Measurements from ENCODE around the gene XRCC1.
A peak's percentile ranks its signal among the peaks of the same experiment; 100 is the strongest.
"Not testable (repeated sequence)": the region's sequence is repeated elsewhere in the genome, so short reads cannot be mapped to it uniquely, and the experiment has no call there.

Gene XRCC1

DNA sequence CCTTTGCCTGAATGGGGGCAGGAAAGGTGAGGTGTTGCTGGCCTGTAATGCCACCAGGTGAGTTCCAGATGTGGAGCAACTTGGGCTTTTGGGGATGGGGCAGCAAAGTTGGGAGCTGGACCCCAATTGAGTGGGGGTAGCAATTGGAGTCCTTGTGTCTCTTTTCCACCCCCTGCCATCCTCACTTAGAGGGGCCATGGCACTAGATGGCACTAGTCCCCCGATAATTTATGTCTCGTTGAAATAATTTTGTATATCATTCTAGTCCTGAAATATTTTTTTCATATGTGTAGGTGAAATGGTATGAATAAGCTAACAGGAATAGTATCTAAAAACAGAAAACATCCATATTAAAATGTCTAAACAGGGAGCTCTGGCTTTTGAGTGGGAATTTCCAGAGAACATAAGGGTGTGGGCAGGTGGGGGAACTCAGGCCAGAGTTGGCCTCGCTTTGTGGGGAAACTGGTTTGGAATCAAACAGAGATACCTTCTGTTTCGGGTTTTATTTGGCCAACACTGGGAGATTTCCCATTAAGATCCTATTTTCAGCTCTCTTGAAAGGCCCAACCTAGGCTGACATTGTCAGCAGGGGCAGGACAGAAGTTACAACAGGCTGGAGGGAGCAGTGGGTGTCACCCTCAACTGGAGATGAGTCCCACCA lies 24.4 kb upstream of the XRCC1 start:
- no peak for FAIRE-seq

DNA sequence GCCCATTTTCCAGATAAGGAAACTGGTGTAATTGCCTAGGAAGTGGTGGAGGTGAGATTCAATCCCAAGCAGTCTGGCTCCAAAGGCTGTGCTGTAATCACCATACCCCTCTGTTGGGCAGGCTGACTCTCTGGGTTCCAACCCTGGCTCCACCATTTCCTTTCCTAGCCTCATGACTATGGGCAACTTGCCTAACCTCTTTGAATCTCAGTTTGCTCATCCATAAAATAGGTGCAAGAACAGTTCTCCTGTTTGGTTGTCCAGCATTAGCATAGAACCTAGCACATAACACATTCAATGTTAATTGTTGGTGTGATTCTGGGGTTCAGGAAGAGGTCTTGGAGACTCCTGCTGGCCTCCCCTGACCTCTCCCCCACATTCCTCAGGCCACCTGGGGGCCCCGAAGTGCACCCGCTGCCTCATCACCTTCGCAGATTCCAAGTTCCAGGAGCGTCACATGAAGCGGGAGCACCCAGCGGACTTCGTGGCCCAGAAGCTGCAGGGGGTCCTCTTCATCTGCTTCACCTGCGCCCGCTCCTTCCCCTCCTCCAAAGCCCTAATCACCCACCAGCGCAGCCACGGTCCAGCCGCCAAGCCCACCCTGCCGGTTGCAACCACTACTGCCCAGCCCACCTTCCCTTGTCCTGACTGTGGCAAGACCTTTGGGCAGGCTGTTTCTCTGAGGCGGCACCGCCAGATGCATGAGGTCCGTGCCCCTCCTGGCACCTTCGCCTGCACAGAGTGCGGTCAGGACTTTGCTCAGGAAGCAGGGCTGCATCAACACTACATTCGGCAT lies 23.3 kb upstream of the XRCC1 start:
- no peak for FAIRE-seq

DNA sequence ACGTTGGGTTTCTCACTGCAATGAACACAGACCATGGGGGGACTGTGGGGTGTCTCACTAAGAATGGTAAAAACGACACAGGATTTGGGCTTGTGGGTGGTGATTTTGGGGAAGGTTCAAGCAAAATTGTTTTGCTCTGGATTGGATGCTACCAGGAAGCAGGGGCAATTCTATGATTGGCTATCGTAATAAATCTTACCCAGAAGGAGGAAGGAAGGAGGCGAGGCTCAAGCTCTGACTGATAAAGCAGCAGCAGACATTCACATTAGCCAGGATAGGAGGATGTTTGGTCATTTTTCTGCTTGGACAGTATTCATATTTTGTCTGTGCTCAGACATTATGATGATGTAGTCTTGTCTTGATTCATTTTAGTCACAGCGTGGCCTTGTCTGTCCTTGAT lies 22.5 kb upstream of the XRCC1 start:
- FAIRE-seq = no peak

DNA sequence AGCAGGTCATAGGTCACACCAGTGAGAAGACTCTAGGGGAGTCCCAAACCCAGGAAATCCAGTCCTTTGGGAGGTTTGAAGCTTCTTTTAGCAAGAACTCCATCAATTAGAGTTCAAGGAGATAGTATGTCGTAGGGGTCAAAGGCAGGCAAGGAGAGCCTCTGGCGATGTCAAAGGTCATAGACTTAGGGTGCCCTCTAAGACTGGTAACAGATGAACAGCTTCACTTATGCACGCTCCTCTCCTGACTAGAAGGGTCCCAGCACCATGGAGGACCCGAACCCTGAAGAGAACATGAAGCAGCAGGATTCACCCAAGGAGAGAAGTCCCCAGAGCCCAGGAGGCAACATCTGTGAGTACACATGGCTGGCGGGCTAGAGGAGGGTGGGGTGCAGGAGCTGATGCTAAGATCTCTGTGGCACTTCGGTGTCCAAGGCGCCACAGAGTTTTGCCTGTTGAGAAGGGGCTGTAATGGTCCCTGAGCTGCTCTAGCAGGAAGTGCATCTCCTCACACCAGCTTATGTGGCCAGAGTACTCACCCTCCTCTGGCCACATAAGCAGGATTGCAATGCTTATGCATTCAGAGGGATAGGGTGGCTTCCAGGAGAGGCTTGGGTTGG lies 21.6 kb upstream of the XRCC1 start:
- no peak for FAIRE-seq

DNA sequence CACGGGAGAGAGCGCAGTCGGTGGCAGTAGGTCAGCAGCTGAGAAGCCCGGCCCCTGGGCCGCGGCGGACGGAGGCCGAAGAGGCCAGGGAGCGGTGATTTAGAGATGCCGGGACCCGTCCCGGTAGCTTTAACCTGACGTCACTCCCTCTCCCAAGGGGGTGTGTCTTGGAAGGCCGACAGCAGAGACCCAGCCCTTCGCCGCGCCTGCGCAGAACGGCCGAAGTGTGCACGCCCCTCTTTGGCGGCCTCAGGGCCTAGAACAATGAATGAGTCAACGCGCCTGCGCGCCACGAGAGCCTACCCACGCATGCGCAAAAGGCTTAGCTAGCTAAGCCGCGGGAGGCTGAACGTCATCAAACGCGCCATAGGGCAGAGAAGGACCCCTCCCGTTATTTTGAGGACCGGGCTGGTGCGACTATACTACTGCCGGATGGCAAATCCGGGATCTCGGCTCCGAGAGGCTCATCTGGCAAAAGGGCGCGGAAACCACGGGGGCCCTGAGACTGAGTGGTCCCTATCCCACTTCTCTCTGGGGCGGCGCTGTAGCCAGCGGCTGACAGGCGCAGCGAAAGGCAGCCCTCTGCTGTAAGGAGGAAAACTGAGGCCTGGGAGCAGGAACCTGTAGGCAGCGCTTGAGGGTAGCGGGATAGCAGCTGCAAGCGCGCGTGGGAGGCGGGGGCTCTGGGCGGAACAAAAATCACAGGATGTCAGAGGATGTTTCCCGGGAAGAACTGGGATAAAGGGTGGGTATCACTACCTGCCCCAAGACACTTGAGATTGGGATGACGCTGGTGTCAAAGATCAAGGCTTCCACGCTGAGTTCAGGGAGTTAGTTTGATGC lies 20.9 kb upstream of the XRCC1 start, which contains the start of the genes IRGQ and ZNF576:
IRGQ (minus strand) TSS at position 136 of the 843 bp plus-strand sequence. CDS start 796 bp downstream, outside the sequence.
ZNF576 (plus strand) TSS at position 597 of the 843 bp plus-strand sequence. CDS start 514 bp downstream, outside the sequence.
- peak; percentile 98 for FAIRE-seq

DNA sequence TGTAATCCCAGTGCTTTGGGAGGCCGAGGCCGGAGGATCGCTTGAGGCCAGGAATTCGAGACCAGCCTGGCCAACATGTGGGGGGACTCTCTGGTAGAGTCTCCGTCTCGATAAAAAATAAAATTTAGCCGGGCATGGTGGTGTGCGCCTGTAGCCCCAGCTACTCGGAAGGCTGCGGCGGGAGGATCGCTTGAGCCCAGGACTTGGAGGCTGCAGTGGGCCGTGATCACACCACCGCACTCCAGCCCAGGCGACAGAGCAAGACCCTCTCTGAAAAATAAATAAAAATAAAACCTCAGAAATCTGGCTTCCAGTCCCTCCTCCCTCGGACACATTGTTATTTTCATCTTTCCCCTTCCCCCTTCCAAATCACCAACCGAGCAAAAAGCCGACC lies 20.3 kb upstream of the XRCC1 start:
- no peak for FAIRE-seq

DNA sequence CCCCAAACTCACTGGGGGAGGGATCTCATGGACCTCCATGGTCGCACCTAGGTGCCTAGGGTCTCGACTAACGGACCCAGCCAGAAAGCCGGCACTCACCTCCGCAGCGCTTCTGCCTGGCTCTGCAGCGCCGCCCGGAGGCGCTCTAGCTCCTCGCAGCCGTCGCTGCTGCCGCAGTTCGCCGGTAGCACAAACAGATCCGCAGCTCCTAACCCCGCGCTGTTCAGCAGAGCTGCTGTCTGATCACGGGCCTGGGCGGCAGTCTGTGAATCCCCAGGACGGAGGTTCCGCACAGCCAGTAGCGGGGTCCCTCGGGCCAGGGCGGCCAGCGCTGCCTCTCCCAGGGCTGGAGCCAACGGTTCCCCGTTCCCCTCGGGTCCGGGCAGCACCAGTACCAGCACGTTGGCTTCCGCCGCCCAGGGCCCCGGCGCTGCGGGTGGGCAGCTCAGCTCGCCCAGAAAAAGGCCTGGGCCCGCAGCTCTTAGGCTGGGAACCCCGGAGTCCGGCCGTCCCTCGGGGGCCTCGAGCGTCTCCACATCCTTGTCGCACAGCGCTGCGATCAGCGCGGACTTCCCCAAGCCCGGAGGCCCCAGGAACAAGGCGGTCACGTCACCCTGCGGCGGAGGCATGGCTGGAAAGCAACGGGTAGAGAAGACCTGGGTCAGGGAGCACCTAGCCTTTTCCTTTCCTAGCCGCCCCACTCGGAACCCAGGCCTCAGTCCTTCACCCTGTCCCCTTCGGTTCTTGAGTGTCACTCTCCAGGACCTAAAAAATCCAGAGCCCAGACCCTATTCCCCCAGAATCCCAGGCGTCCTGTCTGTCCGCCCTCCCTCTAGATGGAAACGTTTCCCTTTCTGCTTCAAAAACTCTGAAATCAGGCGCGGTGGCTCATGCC lies 19.6 kb upstream of the XRCC1 start:
- no peak for FAIRE-seq

DNA sequence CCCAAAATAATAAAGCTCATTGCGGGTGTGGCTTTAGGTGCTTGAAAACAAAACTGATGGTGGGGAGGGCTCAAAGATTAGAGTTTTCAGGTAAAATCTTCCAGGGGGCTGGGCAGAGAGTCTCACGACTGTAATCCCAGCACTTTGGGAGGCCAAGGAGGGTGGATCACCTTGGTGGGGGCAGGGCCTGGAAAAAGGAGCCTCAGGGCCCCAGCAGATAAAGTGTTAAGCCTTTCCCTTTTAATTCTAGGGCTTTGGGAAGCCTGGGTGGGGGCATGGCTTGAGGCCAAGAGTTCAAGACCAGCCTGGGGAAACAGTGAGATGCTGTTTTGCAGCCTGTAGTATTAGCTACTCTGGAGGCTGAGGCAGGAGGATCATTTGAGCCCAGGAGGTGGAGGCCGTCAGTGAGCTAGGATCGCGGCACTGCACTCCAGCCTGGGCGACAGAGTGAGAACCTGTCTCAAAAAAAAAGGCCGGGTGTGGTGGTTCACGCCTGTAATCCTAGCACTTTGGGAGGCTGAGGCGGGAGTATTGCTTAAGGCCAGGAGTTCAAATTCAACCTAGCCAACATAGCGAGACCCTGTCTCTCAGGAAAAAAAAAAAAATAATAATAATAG lies 18.9 kb upstream of the XRCC1 start:
- FAIRE-seq = no peak

DNA sequence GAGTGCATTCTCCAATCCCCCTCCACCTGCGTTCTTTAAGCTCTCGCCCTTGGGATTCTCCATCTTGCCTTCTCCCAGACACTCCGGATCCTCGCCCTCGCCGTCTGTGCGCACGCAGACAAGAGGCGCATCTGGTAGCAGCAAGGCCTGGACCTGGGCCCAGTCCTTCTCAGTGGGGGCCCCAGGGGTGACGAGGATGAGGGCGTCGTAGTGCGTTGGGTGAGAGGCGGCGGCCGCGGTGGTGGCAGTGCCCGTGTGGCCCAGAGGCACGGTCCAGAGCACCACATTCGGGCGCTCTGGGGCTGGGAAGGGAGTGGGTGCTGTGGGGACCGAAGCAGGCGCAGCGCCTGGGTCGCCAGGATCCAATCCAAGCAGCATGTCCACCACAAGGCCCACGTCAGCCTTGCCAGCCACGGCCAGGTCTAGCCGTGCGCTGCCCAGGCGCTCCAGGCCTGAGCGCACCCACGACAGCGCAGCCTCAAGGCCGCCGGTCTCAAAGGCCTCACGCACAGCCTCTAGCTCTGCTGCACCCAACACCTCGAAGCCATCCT lies 17.5 kb upstream of the XRCC1 start:
- no peak for FAIRE-seq

DNA sequence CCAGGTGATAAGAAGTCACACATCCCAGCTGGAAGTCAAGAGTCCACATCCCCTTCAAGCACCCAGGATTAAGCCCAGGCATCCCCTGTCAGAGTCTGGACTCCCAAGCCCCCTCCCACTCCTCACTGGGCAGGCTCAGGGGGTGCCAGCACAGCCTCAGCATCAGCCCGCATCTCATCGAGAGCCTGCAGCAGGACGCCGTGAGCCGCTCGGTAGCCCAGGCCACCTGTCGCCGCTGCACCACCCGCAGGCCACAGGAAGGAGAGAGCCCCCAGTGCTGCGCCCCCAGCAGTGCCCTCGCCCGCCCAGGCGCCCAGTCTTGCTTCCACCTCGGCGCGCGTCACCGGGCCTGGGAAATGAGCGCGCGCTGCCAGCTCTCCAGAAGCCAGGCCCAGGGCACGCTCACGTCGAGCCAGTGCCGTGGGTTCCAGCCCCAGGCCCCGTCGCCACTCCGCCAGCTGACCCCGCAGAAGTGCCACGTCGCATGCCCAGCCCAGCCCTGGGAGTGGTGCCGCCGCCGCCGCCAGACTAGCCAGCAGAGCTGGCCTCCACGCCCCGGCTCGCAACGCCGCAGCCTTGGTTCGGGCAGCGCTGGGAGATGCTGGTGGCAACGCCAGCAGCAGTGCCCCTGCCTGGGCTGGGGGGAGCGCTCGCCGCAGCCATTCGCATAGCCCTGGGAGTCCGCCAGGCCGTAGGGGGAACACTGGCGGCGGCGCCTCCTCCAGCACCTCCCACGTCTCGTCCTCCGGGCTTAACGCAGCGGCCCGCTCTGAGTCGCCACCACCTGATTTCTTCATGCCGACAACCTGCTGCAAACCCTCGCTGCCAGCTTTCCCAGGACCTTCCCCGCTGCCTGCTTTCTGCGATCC lies 16.8 kb upstream of the XRCC1 start:
- no peak for FAIRE-seq

DNA sequence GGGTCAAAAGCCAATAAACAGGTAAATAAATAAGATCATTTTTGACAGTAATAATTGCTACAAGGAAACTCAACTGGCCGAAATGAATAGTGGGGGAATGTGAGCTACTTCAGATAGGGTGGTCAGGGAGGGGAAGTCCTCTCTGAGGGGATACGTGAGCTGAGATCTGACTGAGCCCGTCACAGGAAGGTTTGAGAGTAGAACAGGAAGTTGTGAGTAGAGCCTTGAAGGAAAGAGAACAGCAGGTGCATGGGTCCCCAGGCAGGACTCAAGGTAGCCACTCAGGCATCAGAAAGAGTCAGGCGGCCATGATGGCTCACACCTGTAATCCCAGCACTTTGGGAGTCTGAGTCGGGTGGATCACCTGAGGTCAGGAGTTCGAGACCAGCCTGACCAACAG lies 14.4 kb upstream of the XRCC1 start:
- FAIRE-seq = no peak

DNA sequence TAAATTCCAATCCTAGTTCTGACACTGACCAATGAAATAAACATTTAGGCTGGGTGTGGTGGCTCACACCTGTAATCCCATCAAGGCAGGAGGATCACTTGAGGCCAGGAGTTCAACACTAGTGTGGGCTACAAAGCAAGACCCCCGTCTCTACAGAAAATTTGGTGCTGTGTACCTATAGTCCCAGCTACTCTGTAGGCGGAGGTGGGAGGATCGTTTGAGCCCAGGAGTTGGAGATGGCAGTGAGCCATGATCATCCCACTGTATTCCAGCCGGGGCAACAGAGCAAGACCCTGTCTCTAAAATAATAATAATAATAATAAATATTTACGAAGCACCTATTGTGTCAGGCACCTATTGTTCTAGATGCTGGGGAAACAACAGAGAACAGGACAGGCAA lies 13.9 kb upstream of the XRCC1 start:
- FAIRE-seq = no peak

DNA sequence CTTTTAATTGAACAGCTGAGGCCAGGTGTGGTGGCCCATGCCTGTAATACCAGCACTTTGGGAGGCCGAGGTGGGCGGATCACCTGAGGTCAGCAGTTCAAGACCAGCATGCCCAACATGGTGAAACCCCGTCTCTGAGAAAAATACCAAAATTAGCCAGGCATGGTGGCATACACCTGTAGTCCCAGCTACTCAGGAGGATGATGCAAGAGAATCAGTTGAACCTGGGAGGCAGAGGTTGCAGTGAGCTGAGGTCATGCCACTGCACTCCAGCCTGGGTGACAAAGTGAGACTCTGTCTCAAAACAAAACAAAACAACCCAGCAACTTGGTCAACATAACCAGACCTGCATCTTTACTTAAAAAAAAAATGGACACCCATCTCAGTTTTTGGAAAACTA lies 11.7 kb upstream of the XRCC1 start:
- FAIRE-seq = not testable (repeated sequence)

DNA sequence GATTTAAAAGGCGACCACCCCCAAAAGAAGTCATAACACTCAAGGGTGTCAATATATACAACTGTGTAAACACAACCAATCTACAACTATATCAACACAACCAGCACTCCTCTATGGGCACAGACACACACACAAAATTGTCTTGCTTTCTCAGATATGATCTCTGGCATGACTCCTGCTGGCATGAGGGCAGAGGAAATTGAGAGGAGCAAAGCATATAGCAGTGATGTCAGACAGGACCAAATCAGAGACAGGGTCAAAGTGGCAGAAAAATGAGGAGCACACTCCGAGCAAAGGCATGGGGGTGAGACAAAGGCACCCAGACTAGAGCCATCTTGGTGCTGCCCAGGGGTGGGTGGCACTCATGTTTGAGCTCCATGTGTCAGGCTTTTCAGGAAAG lies 11.0 kb upstream of the XRCC1 start:
- FAIRE-seq = no peak

DNA sequence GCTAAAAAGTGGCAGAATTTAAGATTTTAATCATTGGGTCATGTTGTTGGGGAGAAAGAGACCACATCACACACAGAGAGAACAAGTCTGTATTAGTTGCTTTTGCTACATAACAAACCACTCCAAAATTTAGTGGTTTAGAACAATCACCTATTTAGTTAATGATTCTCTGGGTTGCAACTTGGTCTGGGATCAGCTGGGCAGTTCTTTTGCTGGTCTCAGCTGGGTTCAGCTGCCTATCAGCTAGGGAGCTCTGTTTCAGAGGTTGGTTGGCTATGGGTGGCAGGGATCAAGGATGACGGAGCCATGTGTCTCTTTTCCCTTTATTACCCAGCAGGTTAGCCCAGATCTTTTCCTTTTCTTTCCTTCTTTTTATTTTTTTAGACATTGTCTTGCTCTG lies 9.2 kb upstream of the XRCC1 start:
- no peak for FAIRE-seq

DNA sequence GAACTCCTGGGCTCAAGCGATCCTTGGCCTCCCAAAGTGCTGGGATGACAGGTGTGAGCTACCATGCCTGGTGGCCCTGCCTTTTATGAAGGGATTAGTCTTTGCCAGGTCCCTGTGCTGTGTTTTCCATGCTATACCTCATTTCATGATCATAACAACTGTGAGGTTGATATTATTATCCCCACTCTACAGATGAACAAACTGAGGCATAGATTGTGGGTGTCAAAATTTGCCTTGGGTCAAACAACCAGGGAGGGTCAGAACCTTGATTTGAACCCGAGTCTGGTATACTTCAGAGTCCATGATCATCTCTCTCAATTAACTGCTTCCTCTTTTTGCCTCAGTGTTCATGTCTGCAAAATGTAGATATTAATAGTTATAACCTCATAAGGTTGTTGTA lies 7.2 kb upstream of the XRCC1 start:
- no peak for FAIRE-seq

DNA sequence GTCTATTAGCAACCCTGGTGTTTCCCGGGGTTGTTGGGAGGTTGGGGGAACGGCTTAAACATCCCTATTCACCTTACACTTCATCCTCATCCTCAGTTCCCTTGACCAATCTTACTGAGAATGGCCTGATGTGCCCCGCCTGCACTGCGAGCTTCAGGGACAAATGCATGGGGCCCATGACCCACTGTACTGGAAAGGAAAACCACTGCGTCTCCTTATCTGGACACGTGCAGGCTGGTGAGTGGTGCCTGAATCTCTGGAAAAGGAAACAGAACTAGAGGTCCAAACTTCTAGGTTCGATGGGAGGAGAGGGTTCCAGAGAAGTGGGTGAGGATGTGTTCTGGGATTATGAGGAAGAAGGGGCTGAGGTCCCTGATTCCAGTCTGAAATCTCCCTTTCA lies 6.1 kb upstream of the XRCC1 start:
- no peak for FAIRE-seq

DNA sequence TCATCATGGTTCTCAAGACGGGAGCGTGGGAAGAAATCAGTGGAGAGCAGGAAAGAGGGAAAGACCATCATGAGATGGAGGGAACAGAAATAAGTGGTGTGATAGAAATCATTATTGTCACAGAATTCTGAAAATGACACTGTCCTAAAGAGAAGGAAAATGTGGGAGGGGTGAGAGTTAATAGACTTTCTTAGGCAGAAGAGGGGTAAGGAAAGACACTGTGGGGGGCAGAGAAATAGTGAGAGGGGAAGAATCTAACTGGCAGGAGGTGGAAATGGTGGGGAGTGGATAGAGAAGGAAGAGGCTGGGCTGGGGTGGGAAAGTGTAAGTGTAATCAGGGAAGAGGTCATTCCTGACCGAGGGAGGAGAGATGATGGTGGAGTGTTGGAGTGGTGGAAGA lies 3.5 kb upstream of the XRCC1 start:
- no peak for FAIRE-seq

DNA sequence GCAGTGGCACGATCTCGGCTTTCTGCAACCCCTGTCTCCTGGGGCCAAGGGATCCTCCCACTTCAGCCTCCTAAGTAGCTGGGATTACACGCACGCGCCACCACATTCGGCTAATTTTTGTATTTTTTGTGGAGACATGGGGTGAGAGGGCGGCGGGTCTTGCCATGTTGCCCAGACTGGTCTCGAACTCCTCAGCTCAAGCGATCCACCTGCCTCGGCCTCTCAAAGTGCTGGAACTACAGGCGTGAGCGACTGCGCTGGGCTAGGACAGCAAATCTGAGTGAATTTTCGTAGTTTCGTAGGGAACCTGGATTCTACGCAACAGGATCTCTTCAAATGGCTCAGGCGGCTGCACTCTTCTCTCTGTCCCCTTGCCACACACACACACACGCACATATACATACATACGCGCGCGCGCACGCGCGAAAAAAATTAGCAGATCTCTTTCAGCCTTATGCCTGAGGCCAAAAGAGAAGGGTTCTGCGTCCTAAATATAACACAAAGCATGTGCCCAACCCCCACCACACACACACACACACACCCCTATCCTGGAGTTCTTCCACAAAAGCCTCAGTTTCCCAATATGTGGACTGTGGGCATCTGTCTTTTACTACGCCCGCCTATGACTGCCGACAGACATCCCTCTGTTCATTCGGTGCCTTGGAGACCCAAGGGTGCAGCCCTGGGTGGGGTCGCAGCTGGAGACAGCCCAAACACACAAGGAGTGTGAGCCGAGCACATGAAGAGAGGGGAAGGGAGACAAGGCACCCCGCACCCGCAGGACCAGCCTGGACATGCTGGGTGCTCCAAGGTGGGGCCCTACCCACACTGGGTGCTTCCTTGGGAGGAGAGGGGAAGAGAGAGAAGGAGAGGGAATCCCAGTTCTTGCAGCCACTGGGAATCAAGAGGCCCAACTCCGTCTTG lies 890 bp upstream of the XRCC1 start:
- no peak for FAIRE-seq

Data from A204.1 (cell line).